Measurements from ENCODE around the gene SV2B.

Gene SV2B

GRCh38 chr15:91140601-91141000 lies 40.5 kb downstream of the SV2B start:
- no peak for DNase-seq

- DNase-seq: no peak
Observed at GRCh38 chr15:91141097-91141496, 41.0 kb downstream of the SV2B start.

- peak; percentile 37 to 69 (median 54) for DNase-seq
Observed at GRCh38 chr15:91142106-91142744, 42.2 kb downstream of the SV2B start.

- DNase-seq: no peak
Observed at GRCh38 chr15:91142946-91143345, 42.9 kb downstream of the SV2B start.

- no peak for DNase-seq
Observed at GRCh38 chr15:91146728-91147127, 46.7 kb downstream of the SV2B start.

- no peak for DNase-seq
Observed at GRCh38 chr15:91148243-91148642, 48.2 kb downstream of the SV2B start.

GRCh38 chr15:91150502-91151160 lies 50.6 kb downstream of the SV2B start:
- no peak for DNase-seq

- no peak for DNase-seq
Observed at GRCh38 chr15:91151781-91152563, 51.9 kb downstream of the SV2B start.

- DNase-seq: no peak
Observed at GRCh38 chr15:91152896-91153581, 53.0 kb downstream of the SV2B start.

GRCh38 chr15:91153954-91154353 lies 53.9 kb downstream of the SV2B start:
- DNase-seq: no peak

GRCh38 chr15:91156175-91156726 lies 56.2 kb downstream of the SV2B start:
- DNase-seq: no peak

- DNase-seq: no peak
Observed at GRCh38 chr15:91158415-91159394, 58.6 kb downstream of the SV2B start.

GRCh38 chr15:91165850-91166249 lies 65.8 kb downstream of the SV2B start:
- no peak for DNase-seq

GRCh38 chr15:91168457-91168856 lies 68.4 kb downstream of the SV2B start:
- DNase-seq: no peak

GRCh38 chr15:91171334-91171733 lies 71.3 kb downstream of the SV2B start:
- no peak for DNase-seq

- no peak for DNase-seq
Observed at GRCh38 chr15:91182101-91182500, 82.0 kb downstream of the SV2B start.

GRCh38 chr15:91183596-91183995 lies 83.5 kb downstream of the SV2B start:
- no peak for DNase-seq

GRCh38 chr15:91184441-91184840 lies 84.4 kb downstream of the SV2B start:
- DNase-seq: no peak

- DNase-seq: peak in 3 of 4 experiments; percentile 11 to 42 (median 32)
Observed at GRCh38 chr15:91186904-91187656, 87.0 kb downstream of the SV2B start.

- peak in 1 of 4 experiments; percentile 4 for DNase-seq
Observed at GRCh38 chr15:91192285-91192684, 92.2 kb downstream of the SV2B start.
